ENCODE results near the gene C16orf74.

The C16orf74 gene

DNA sequence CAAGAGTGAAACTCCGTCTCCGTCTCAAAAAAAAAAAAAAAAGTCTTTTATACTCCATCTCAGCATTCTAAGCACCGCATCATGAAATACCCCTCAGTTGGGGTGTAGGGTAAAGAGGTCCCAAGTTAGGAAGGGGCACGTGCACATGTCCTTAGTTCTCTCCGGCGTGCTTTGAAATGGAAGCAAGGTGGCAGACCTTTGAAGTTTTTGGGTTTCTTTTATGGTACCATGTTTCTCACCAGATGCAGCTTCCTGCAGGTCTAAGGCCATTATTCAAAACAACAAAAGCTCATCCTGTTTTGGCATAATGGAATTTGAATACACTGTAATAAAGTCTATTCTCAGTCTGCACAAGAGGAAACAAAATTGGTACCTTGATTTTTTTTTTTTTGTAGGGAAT lies 38.9 kb upstream of the C16orf74 start:
- H3K9ac ChIP-seq (ENCODE audit: low read length) = no peak overlapping the region
- H3K27ac ChIP-seq (ENCODE audit: low read length) = no peak overlapping the region
- TF ChIP-seq, protein P1, sequence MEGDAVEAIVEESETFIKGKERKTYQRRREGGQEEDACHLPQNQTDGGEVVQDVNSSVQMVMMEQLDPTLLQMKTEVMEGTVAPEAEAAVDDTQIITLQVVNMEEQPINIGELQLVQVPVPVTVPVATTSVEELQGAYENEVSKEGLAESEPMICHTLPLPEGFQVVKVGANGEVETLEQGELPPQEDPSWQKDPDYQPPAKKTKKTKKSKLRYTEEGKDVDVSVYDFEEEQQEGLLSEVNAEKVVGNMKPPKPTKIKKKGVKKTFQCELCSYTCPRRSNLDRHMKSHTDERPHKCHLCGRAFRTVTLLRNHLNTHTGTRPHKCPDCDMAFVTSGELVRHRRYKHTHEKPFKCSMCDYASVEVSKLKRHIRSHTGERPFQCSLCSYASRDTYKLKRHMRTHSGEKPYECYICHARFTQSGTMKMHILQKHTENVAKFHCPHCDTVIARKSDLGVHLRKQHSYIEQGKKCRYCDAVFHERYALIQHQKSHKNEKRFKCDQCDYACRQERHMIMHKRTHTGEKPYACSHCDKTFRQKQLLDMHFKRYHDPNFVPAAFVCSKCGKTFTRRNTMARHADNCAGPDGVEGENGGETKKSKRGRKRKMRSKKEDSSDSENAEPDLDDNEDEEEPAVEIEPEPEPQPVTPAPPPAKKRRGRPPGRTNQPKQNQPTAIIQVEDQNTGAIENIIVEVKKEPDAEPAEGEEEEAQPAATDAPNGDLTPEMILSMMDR (IDR thresholded peaks at IDR 0.05; ENCODE audit: low read length) = no peak
- TF ChIP-seq EZH2 (optimal IDR thresholded peaks at IDR 0.05; ENCODE audit: low read depth, low read length) = no peak
- no peak for TF ChIP-seq EZH2phosphoT487 (IDR thresholded peaks at IDR 0.05; ENCODE audit: low read length)
- H3K4me2 ChIP-seq (ENCODE audit: low read depth, low read length) = no peak overlapping the region
- no peaks in the 10 kb centered on the region for H3K9me2 ChIP-seq (replicated peaks; ENCODE audit: insufficient read depth, low read length)
- H3K79me2 ChIP-seq (ENCODE audit: low read length) = peaks cover 28% of the 10 kb centered on the region
- H3K27me3 ChIP-seq (replicated peaks; ENCODE audit: insufficient read depth, low read length) = no peaks in the 10 kb centered on the region
- H3F3A ChIP-seq (ENCODE audit: insufficient read depth, low read length) = no peaks in the 10 kb centered on the region
- H3K36me3 ChIP-seq (replicated peaks; ENCODE audit: insufficient read depth, low read length) = no peaks in the 10 kb centered on the region
- H3K4me1 ChIP-seq (ENCODE audit: low read length) = no peaks in the 10 kb centered on the region
- no peak overlapping the region for H3K4me3 ChIP-seq (ENCODE audit: low read length)
- no peak for DNase-seq
- H2AFZ ChIP-seq (ENCODE audit: low read length) = no peak overlapping the region
- H3K9me3 ChIP-seq (replicated peaks; ENCODE audit: insufficient read depth, low read length) = no peaks in the 10 kb centered on the region
- no peaks in the 10 kb centered on the region for H4K20me1 ChIP-seq (ENCODE audit: insufficient read depth, low read length)

DNA sequence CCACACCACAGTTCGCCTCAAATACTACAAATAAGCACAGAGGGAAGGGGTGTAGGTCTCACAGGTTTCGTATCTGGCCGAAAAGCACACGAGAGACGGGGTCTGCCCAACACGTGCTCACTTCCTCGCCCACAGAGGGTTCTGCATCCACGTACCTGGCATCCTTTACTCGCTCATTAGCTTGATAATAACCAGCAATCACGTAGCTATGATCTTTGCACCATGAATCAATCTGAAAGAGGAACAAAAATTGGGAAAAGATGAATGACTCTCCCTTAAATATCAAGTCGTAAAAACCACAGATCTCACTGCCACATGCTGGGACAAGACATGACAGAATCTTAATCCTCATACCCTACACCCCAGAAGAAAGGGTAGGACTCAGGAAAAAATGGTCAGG lies 37.9 kb upstream of the C16orf74 start:
- Histone ChIP-seq H3K9me2 (replicated peaks; ENCODE audit: insufficient read depth, low read length) (no peaks in the 10 kb centered on the region), H3K27ac (ENCODE audit: low read length) (no peak overlapping the region), H3K4me3 (ENCODE audit: low read length) (no peak overlapping the region), H4K20me1 (ENCODE audit: insufficient read depth, low read length) (no peaks in the 10 kb centered on the region), H3K79me2 (ENCODE audit: low read length) (peaks cover 25% of the 10 kb centered on the region), H3K36me3 (replicated peaks; ENCODE audit: insufficient read depth, low read length) (no peaks in the 10 kb centered on the region), H3F3A (ENCODE audit: insufficient read depth, low read length) (no peaks in the 10 kb centered on the region), H3K4me2 (ENCODE audit: low read depth, low read length) (no peak overlapping the region), H3K27me3 (replicated peaks; ENCODE audit: insufficient read depth, low read length) (no peaks in the 10 kb centered on the region), H3K9me3 (replicated peaks; ENCODE audit: insufficient read depth, low read length) (no peaks in the 10 kb centered on the region), H3K9ac (ENCODE audit: low read length) (no peak overlapping the region), H3K4me1 (ENCODE audit: low read length) (no peaks in the 10 kb centered on the region), H2AFZ (ENCODE audit: low read length) (no peak overlapping the region)
- DNase-seq = no peak
- TF ChIP-seq EZH2phosphoT487 (IDR thresholded peaks at IDR 0.05; ENCODE audit: low read length) (no peak), EZH2 (optimal IDR thresholded peaks at IDR 0.05; ENCODE audit: low read depth, low read length) (no peak)
- TF ChIP-seq, protein P1 (IDR thresholded peaks at IDR 0.05; ENCODE audit: low read length) = no peak

DNA sequence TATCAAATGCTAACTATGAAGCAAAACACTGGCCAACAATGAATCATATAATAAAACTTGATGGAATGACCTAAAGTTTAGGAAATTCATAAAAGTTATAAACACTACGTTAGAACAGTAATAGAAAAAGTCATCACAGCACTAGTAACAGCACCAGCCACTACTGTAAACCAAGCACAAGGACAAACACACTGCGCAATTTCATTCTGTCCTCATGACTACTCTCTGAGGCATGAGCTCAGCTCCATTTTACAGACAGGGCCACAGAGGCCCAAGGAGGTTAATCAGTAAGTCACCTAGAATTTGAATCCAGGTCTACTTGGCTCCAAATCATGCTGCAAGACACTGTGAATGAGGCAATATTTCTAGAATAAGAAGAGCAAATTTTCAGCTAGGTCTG lies 35.0 kb upstream of the C16orf74 start:
- no peak for DNase-seq
- Histone ChIP-seq H3K9me3 (replicated peaks; ENCODE audit: insufficient read depth, low read length) (no peaks in the 10 kb centered on the region), H2AFZ (ENCODE audit: low read length) (no peak overlapping the region), H3K4me3 (ENCODE audit: low read length) (no peak overlapping the region), H4K20me1 (ENCODE audit: insufficient read depth, low read length) (no peaks in the 10 kb centered on the region), H3K4me2 (ENCODE audit: low read depth, low read length) (no peak overlapping the region), H3F3A (ENCODE audit: insufficient read depth, low read length) (no peaks in the 10 kb centered on the region), H3K27me3 (replicated peaks; ENCODE audit: insufficient read depth, low read length) (no peaks in the 10 kb centered on the region), H3K4me1 (ENCODE audit: low read length) (no peaks in the 10 kb centered on the region), H3K79me2 (ENCODE audit: low read length) (peaks cover 4% of the 10 kb centered on the region; the same call in 1 of the 2 replicates), H3K27ac (ENCODE audit: low read length) (no peak overlapping the region), H3K9ac (ENCODE audit: low read length) (no peak overlapping the region), H3K9me2 (replicated peaks; ENCODE audit: insufficient read depth, low read length) (no peaks in the 10 kb centered on the region), H3K36me3 (replicated peaks; ENCODE audit: insufficient read depth, low read length) (no peaks in the 10 kb centered on the region)
- no peak for TF ChIP-seq EZH2phosphoT487 (IDR thresholded peaks at IDR 0.05; ENCODE audit: low read length)
- TF ChIP-seq, protein P1 (IDR thresholded peaks at IDR 0.05; ENCODE audit: low read length) = no peak
